GM23248 (cell line): ENCODE data around the gene FARP2.

Experiments used
- EZH2 ChIP-seq: fragments of 200-600 bp; sonication (generic); IDR thresholded peaks from 2 replicates; pipeline ENCODE4 v1.6.1; 2018; ENCODE audit warnings: antibody characterized with exemption, mild to moderate bottlenecking; ENCODE audit not compliant: insufficient read depth, poor library complexity, severe bottlenecking
- EZH2phosphoT487 ChIP-seq: fragments of 200-600 bp; sonication (generic); IDR thresholded peaks from 2 replicates; pipeline ENCODE4 v1.6.1; 2018; ENCODE audit warnings: antibody characterized with exemption, moderate library complexity, mild to moderate bottlenecking, low read depth; ENCODE audit not compliant: insufficient read depth

DNA sequence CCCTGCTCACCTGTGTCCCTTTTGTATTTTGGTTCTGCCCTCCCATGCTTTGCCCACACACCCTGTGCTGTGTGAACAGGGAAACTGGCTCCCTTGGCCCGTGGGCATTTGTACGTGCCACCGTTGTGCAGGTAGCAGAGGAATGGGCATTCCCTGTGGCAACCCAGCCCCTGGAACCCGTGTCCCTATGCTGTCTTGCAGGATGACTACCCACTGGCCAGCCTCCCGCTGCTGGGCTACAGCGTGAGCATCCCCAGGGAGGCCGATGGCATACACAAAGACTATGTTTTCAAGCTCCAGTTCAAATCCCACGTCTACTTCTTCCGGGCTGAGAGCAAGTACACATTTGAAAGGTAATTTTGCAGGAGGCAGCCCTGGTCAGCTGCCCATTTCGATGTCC lies 137.0 kb downstream of the FARP2 start:
- no peak for TF ChIP-seq EZH2
- no peak for TF ChIP-seq EZH2phosphoT487
